Activated CD8-positive, alpha-beta T cell treated with anti-CD3 and anti-CD28 coated beads for 36 hours (primary cell): ENCODE measurements around the gene FMNL1. TPM values are rescaled to one million over a fixed set of nuclear protein-coding genes. Genes with fewer than 3 reads are reported as not detected.

Source experiments
- ATAC-seq: fragments of 200-7000 bp; cut with Tn5 transposase; one replicate; pipeline ENCODE4 v1.10.0; 2021; ENCODE audit warnings: mild to moderate bottlenecking, moderate library complexity
- CTCF ChIA-PET: fragments of 350-600 bp; sonication (Branson Sonifier 250); formaldehyde crosslinking; loops from one replicate; lab custom pipeline; 2021; ENCODE audit warnings: antibody characterized with exemption; lab: Charles Lee
- POLR2A ChIA-PET: fragments of 350-600 bp; sonication (Branson Sonifier 250); formaldehyde crosslinking; loops from one replicate; lab custom pipeline; 2021; ENCODE audit warnings: antibody characterized with exemption; lab: Charles Lee
- DNase-seq: peaks from one replicate; pipeline ENCODE4 v3.0.0-alpha.2; 2020
- H3K27ac Mint-ChIP-seq: one replicate; pipeline ENCODE4 v1.8.0; 2021; ENCODE audit warnings: mild to moderate bottlenecking, mixed read lengths
- H3K27me3 Mint-ChIP-seq: one replicate; pipeline ENCODE4 v1.8.0; 2021; ENCODE audit warnings: mixed read lengths
- H3K36me3 Mint-ChIP-seq: one replicate; pipeline ENCODE4 v1.8.0; 2021; ENCODE audit warnings: low read depth, mixed read lengths
- H3K4me1 Mint-ChIP-seq: one replicate; pipeline ENCODE4 v1.8.0; 2021; ENCODE audit warnings: low read depth, mixed read lengths
- H3K4me3 Mint-ChIP-seq: one replicate; pipeline ENCODE4 v1.8.0; 2021; ENCODE audit warnings: mild to moderate bottlenecking, moderate library complexity, mixed read lengths
- H3K9me3 Mint-ChIP-seq: one replicate; pipeline ENCODE4 v1.8.0; 2021; ENCODE audit warnings: mixed read lengths
- CTCF ChIP-seq: fragments of 200-600 bp; IDR thresholded peaks from one replicate; pipeline ENCODE4 v1.8.0; 2022; ENCODE audit warnings: antibody characterized with exemption, mild to moderate bottlenecking
- intact Hi-C: fragments of 100-400 bp; cut with micrococcal nuclease; formaldehyde crosslinking; loops from one replicate; pipeline ENCODE4 v1.10.0; 2022
- total RNA-seq, 2 experiments: library from RNA; stranded (reverse); gene quantifications; one replicate each; pipeline ENCODE4 v1.2.3, GENCODE V29; 2021

FMNL1 gene
- total RNA-seq, 2 experiments from 2014 or later, result 285 to 298 TPM

DNA sequence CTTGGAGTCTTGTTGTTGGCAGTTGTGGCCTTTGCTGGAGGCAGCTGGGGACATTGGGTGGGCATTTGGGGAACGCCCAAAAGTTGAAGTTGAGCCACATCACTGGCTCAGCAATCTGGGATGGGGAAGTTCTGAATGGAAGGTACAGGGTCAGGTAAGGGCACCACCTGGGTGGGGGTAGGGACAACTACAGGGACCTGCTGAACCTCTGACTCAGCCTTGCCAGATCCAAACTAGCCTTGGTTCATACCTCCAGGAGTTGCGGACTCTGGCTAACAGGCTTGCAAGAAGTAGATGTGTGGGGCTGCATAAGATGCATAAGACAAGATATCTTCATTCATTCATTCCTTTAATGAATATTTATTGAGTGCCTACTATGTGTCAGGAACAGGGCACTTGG is 16.0 kb downstream of the FMNL1 start:
- H3K9me3 Mint-ChIP-seq, result no peaks in the 10 kb centered on the region
- DNase-seq, result no peak
- peaks cover 40% of the 10 kb centered on the region for H3K4me1 Mint-ChIP-seq
- POLR2A ChIA-PET, result interaction anchor here (23.2 kb wide), 1 partner anchor 14 kb away, joined by 399 read pairs; the partner anchor contains the start of gene FMNL1
- intact Hi-C loops, result no loop called here
- peak overlapping the region; percentile 47 for H3K27ac Mint-ChIP-seq
- TF ChIP-seq CTCF, result no peak
- no peak overlapping the region for H3K4me3 Mint-ChIP-seq
- H3K27me3 Mint-ChIP-seq, result no peaks in the 10 kb centered on the region
- CTCF ChIA-PET, result interaction anchor here (1.1 to 14.5 kb wide), 4 partner anchors 16 to 143 kb away, joined by 3 to 406 read pairs (median 3); partner anchors contain the start of genes ACBD4 and FMNL1
- ATAC-seq, result no peak
- H3K36me3 Mint-ChIP-seq, result peaks cover 78% of the 10 kb centered on the region

DNA sequence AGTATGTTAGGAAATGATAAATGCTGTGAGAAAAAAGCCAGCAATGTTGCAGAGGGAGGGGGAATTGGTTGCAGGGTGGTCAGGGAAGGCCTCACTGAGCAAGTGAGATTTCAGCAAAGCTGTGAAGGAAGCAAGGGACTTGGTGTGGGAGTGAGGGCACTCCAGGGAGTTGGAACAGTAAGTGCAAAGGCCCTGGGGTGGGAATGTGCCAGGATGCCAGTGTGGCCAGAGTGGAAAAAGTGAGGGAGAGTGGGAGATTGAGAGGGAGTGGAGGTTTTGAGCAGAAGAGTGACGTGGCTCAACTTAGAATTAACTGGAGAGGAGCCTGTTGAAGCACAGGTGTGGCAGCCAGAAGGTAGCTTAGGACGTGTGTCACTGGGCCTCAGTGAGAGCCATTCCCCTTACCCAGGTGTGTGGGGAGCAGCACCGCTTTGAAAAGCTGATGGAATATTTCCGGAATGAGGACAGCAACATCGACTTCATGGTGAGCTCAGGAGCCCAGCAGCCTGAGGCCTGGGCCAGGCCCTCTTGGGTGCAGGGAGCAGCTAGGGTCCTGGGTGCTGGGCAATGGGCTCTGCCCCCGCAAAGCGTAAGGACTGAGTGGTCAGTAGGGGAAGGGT is 16.6 kb downstream of the FMNL1 start:
- H3K9me3 Mint-ChIP-seq, result no peaks in the 10 kb centered on the region
- ATAC-seq (no peak), DNase-seq (no peak)
- H3K4me3 Mint-ChIP-seq, result no peak overlapping the region
- H3K4me1 Mint-ChIP-seq, result peaks cover 38% of the 10 kb centered on the region
- ChIA-PET CTCF (interaction anchor here (1.1 to 14.5 kb wide), 4 partner anchors 16 to 142 kb away, joined by 3 to 406 read pairs (median 3); partner anchors contain the start of genes ACBD4 and FMNL1), POLR2A (interaction anchor here (23.2 kb wide), 1 partner anchor 15 kb away, joined by 399 read pairs; the partner anchor contains the start of gene FMNL1)
- TF ChIP-seq CTCF, result no peak
- H3K27ac Mint-ChIP-seq, result peak overlapping the region; percentile 55
- no peaks in the 10 kb centered on the region for H3K27me3 Mint-ChIP-seq
- intact Hi-C loops, result no loop called here
- peaks cover 77% of the 10 kb centered on the region for H3K36me3 Mint-ChIP-seq

GRCh38 chr17:45240905-45241327 is 19.2 kb downstream of the FMNL1 start:
- Mint-ChIP-seq H3K36me3 (peaks cover 65% of the 10 kb centered on the region), H3K27me3 (no peaks in the 10 kb centered on the region), H3K4me1 (peaks cover 21% of the 10 kb centered on the region), H3K27ac (no peak overlapping the region), H3K4me3 (no peak overlapping the region), H3K9me3 (no peaks in the 10 kb centered on the region)
- DNase-seq, result no peak
- ChIA-PET CTCF (interaction anchor here (0.7 to 14.5 kb wide), 3 partner anchors 9 to 36 kb away, joined by 3 to 406 read pairs (median 8); partner anchors contain the start of gene FMNL1), POLR2A (interaction anchor here (23.2 kb wide), 1 partner anchor 18 kb away, joined by 399 read pairs; the partner anchor contains the start of gene FMNL1)
- intact Hi-C loops, result no loop called here
- no peak for ATAC-seq
- no peak for TF ChIP-seq CTCF

DNA sequence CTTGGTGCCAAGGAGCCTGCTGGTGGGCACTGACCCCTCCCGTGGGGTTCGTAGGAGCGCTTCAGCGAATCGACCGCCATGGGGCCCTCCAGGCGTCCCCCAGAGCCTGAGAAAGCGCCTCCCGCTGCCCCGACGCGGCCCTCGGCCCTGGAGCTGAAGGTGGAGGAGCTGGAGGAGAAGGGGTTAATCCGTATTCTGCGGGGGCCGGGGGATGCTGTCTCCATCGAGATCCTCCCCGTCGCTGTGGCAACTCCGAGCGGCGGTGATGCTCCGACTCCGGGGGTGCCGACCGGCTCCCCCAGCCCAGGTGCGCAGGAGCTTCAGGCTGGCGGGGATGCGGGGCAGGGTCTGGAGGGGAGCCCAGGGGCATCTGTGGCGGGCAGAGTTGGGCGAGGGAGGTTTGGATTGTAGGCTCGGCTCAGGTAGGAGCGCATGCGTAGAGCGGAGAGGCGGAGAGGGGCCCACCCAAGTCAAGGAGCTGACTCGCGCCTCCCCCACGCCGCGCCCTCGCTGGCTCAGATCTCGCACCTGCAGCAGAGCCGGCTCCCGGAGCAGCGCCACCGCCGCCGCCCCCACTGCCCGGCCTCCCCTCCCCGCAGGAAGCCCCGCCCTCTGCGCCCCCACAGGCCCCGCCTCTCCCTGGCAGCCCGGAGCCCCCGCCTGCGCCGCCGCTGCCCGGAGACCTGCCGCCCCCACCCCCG is 19.8 kb downstream of the FMNL1 start:
- DNase-seq, result no peak
- intact Hi-C loops, result no loop called here
- POLR2A ChIA-PET, result interaction anchor here (23.2 kb wide), 1 partner anchor 18 kb away, joined by 399 read pairs; the partner anchor contains the start of gene FMNL1
- H3K27me3 Mint-ChIP-seq, result no peaks in the 10 kb centered on the region
- H3K4me1 Mint-ChIP-seq, result peaks cover 27% of the 10 kb centered on the region
- H3K4me3 Mint-ChIP-seq, result no peak overlapping the region
- H3K36me3 Mint-ChIP-seq, result peaks cover 65% of the 10 kb centered on the region
- TF ChIP-seq CTCF, result no peak
- no peak overlapping the region for H3K27ac Mint-ChIP-seq
- H3K9me3 Mint-ChIP-seq, result no peaks in the 10 kb centered on the region
- CTCF ChIA-PET, result interaction anchor here (1.2 to 14.5 kb wide), 4 partner anchors 10 to 22 kb away, joined by 3 to 406 read pairs (median 12); partner anchors contain the start of gene FMNL1
- no peak for ATAC-seq
